ENCODE data around the gene MYH16. TPM values are rescaled to one million over a fixed set of nuclear protein-coding genes. Genes with fewer than 3 reads are reported as not detected.
"Not testable (repeated sequence)": the region's sequence is repeated elsewhere in the genome, so short reads cannot be mapped to it uniquely, and the experiment has no call there.

The MYH16 gene
- total RNA-seq, 1 experiment from 2014 or later: 0.57 TPM

DNA sequence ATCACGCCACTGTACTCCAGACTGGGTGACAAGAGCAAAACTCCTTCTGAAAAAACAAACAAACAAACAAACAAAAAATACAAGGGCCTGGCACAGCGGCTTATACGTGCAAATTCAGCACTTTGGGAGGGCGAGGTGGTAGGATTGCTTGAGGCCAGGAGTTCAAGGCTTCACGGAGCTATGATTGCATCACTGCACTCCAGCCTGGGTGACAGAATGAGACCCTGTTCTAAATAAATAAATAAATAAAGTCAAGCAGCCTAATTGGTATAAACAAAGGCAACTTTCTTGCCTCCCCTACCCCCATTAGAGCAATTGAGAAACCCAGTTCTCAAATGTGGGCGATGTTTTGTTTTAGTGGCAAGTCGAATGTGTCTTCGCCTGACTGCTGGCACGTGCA is 38.5 kb upstream of the MYH16 start:
- no peaks in the 10 kb centered on the region for H3K9me3 ChIP-seq (ENCODE audit: control insufficient read depth in 1 of 2, insufficient read depth in 1 of 2, low read depth in 1 of 2, low read length in 2 of 2)
- CTCF ChIA-PET: no interaction called here
- H3K9ac ChIP-seq (ENCODE audit: low read length): no peak overlapping the region
- RAD21 ChIA-PET (ENCODE audit: low non-redundant PET in 1 of 2, low total read pairs in 2 of 2, uncharacterized antibody in 2 of 2, unreplicated experiment in 2 of 2): no interaction called here
- no peak overlapping the region for H3K27ac ChIP-seq (ENCODE audit: low read depth, low read length)
- TF ChIP-seq SP1 (IDR thresholded peaks at IDR 0.05; ENCODE audit: low read depth) (no peak), SIN3A (IDR thresholded peaks at IDR 0.05; ENCODE audit: low read depth) (no peak), SRF (IDR thresholded peaks at IDR 0.05; ENCODE audit: low read depth) (no peak), POLR2AphosphoS5 (IDR thresholded peaks at IDR 0.05; ENCODE audit: low read depth, low read length) (no peak)
- TF ChIP-seq, protein P1, sequence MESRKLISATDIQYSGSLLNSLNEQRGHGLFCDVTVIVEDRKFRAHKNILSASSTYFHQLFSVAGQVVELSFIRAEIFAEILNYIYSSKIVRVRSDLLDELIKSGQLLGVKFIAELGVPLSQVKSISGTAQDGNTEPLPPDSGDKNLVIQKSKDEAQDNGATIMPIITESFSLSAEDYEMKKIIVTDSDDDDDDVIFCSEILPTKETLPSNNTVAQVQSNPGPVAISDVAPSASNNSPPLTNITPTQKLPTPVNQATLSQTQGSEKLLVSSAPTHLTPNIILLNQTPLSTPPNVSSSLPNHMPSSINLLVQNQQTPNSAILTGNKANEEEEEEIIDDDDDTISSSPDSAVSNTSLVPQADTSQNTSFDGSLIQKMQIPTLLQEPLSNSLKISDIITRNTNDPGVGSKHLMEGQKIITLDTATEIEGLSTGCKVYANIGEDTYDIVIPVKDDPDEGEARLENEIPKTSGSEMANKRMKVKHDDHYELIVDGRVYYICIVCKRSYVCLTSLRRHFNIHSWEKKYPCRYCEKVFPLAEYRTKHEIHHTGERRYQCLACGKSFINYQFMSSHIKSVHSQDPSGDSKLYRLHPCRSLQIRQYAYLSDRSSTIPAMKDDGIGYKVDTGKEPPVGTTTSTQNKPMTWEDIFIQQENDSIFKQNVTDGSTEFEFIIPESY (IDR thresholded peaks at IDR 0.05; ENCODE audit: extremely low read depth, insufficient replicate concordance, low read length): no peak
- TF ChIP-seq, protein P2, sequence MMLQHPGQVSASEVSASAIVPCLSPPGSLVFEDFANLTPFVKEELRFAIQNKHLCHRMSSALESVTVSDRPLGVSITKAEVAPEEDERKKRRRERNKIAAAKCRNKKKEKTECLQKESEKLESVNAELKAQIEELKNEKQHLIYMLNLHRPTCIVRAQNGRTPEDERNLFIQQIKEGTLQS (IDR thresholded peaks at IDR 0.05): no peak
- peaks cover 5 to 26% of the 10 kb centered on the region in 2 experiments; a peak in 3 of 4 replicates for H3K4me1 ChIP-seq (ENCODE audit: control insufficient read depth in 1 of 2, insufficient read depth in 2 of 2, low read length in 2 of 2)
- ATAC-seq: no peak
- no peaks in the 10 kb centered on the region for H3K9me2 ChIP-seq (ENCODE audit: insufficient read depth)
- no peak for DNase-seq (ENCODE audit: low read depth, low spot score)
- no TSS peak for BruUV-seq (replicated peaks)
- no peak overlapping the region for H3K4me2 ChIP-seq (ENCODE audit: low read length)
- H3K36me3 ChIP-seq (ENCODE audit: control insufficient read depth in 1 of 2, insufficient read depth in 2 of 2, low read length in 2 of 2): no peaks in the 10 kb centered on the region
- H3K27me3 ChIP-seq (ENCODE audit: insufficient read depth, low read length): no peaks in the 10 kb centered on the region
- no peaks in the 10 kb centered on the region for H3K79me2 ChIP-seq (ENCODE audit: insufficient read depth, low read length)
- no peak overlapping the region for H3K4me3 ChIP-seq (replicated peaks in 1 of 2; ENCODE audit: low read depth in 1 of 2, low read length in 2 of 2)
- no peak overlapping the region for H2AFZ ChIP-seq (ENCODE audit: low read depth, low read length, poor library complexity, severe bottlenecking)
- POLR2A ChIA-PET: no interaction called here
- H4K20me1 ChIP-seq (ENCODE audit: insufficient read depth): no peaks in the 10 kb centered on the region
- intact Hi-C loops (cut with micrococcal nuclease): no loop called here

DNA sequence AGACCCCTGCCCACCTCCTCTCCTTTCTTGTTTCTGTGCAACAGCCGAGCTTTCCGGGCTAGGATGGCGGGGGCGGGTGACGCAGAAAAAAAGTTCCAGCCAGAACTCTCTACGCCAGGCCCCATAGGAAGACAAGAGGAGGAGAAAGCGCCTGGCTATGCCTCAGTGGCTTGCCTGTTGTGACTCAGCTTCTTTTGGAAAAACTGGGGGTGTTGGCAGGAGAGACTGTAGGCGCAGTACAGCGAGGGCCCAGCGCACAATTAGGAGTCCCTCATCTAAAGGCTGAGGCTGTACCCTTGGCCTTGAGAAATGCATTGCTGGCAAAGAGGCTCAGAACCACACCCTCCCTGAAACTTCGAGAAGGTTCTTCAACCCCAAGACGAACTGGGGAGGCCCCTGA is 36.7 kb upstream of the MYH16 start:
- POLR2A ChIA-PET: no interaction called here
- RAD21 ChIA-PET (ENCODE audit: low non-redundant PET in 1 of 2, low total read pairs in 2 of 2, uncharacterized antibody in 2 of 2, unreplicated experiment in 2 of 2): no interaction called here
- H3K9me3 ChIP-seq (ENCODE audit: control insufficient read depth in 1 of 2, insufficient read depth in 1 of 2, low read depth in 1 of 2, low read length in 2 of 2): no peaks in the 10 kb centered on the region
- H3K79me2 ChIP-seq (ENCODE audit: insufficient read depth, low read length): no peaks in the 10 kb centered on the region
- no TSS peak for BruUV-seq (replicated peaks)
- H3K27me3 ChIP-seq (ENCODE audit: insufficient read depth, low read length): no peaks in the 10 kb centered on the region
- no peak for ATAC-seq
- H4K20me1 ChIP-seq (ENCODE audit: insufficient read depth): no peaks in the 10 kb centered on the region
- H3K9me2 ChIP-seq (ENCODE audit: insufficient read depth): no peaks in the 10 kb centered on the region
- no peak for DNase-seq (ENCODE audit: low read depth, low spot score)
- intact Hi-C loops (cut with micrococcal nuclease): no loop called here
- H3K36me3 ChIP-seq (ENCODE audit: control insufficient read depth in 1 of 2, insufficient read depth in 2 of 2, low read length in 2 of 2): no peaks in the 10 kb centered on the region
- H3K9ac ChIP-seq (ENCODE audit: low read length): no peak overlapping the region
- no peak overlapping the region for H3K4me3 ChIP-seq (replicated peaks in 1 of 2; ENCODE audit: low read depth in 1 of 2, low read length in 2 of 2)
- H3K4me1 ChIP-seq (ENCODE audit: control insufficient read depth in 1 of 2, insufficient read depth in 2 of 2, low read length in 2 of 2): peaks cover 0 to 10% of the 10 kb centered on the region in 2 experiments; a peak in 2 of 4 replicates
- no peak overlapping the region for H2AFZ ChIP-seq (ENCODE audit: low read depth, low read length, poor library complexity, severe bottlenecking)
- H3K4me2 ChIP-seq (ENCODE audit: low read length): no peak overlapping the region
- no peak overlapping the region for H3K27ac ChIP-seq (ENCODE audit: low read depth, low read length)
- TF ChIP-seq, protein P3, sequence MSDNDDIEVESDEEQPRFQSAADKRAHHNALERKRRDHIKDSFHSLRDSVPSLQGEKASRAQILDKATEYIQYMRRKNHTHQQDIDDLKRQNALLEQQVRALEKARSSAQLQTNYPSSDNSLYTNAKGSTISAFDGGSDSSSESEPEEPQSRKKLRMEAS (IDR thresholded peaks at IDR 0.05): no peak
- no peak for TF ChIP-seq EZH2phosphoT487 (IDR thresholded peaks at IDR 0.05; ENCODE audit: borderline replicate concordance)
- no peak for TF ChIP-seq ELF1 (IDR thresholded peaks at IDR 0.05; ENCODE audit: borderline replicate concordance, low read depth)
- TF ChIP-seq POLR2A (IDR thresholded peaks at IDR 0.05; ENCODE audit: borderline replicate concordance, extremely low read depth, insufficient read depth, insufficient read length): no peak
- TF ChIP-seq, protein P2 (IDR thresholded peaks at IDR 0.05): no peak
- TF ChIP-seq EZH2 (IDR thresholded peaks at IDR 0.05): no peak
- no peak for TF ChIP-seq JUND (IDR thresholded peaks at IDR 0.05)
- TF ChIP-seq SP1 (IDR thresholded peaks at IDR 0.05; ENCODE audit: low read depth): no peak
- CTCF ChIA-PET: no interaction called here

DNA sequence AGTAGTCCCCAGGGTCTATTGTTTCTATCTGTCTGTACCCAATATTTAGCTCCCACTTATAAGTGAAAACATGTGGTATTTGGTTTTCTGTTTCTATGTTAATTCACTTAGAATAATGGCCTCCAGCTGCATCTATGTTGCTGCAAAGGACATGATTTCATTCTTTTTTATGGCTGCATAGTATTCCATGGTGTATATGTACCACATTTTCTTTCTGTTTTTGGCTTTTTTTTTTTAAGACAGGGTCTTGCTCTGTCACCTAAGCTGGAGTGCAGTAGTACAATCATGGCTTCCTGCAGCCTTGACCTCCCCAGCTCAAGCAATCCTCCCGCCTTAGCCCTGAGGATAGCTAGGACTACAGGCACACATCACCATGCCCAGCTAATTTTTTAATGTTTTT is 34.8 kb upstream of the MYH16 start:
- BruUV-seq (replicated peaks); DNase-seq (ENCODE audit: low read depth, low spot score); H3K27me3 ChIP-seq (ENCODE audit: insufficient read depth, low read length); H3K9ac ChIP-seq (ENCODE audit: low read length); H3K27ac ChIP-seq (ENCODE audit: low read depth, low read length); H4K20me1 ChIP-seq (ENCODE audit: insufficient read depth); ATAC-seq; H3K4me1 ChIP-seq (ENCODE audit: control insufficient read depth in 1 of 2, insufficient read depth in 2 of 2, low read length in 2 of 2); CTCF ChIA-PET; H3K79me2 ChIP-seq (ENCODE audit: insufficient read depth, low read length); intact Hi-C loops (cut with micrococcal nuclease); RAD21 ChIA-PET (ENCODE audit: low non-redundant PET in 1 of 2, low total read pairs in 2 of 2, uncharacterized antibody in 2 of 2, unreplicated experiment in 2 of 2); H3K9me2 ChIP-seq (ENCODE audit: insufficient read depth); H3K36me3 ChIP-seq (ENCODE audit: control insufficient read depth in 1 of 2, insufficient read depth in 2 of 2, low read length in 2 of 2); H3K4me2 ChIP-seq (ENCODE audit: low read length); H3K4me3 ChIP-seq (replicated peaks in 1 of 2; ENCODE audit: low read depth in 1 of 2, low read length in 2 of 2); H3K9me3 ChIP-seq (ENCODE audit: control insufficient read depth in 1 of 2, insufficient read depth in 1 of 2, low read depth in 1 of 2, low read length in 2 of 2); H2AFZ ChIP-seq (ENCODE audit: low read depth, low read length, poor library complexity, severe bottlenecking): not testable (repeated sequence)
- POLR2A ChIA-PET: interaction anchor here (0.5 kb wide), 1 partner anchor 23 kb away, joined by 3 read pairs; no protein-coding TSS in a partner anchor

All from HCT116 (cell line).